RKO (cell line): ENCODE measurements around the gene PRKAR1A.

Source experiments
- DNase-seq: peaks from one replicate; pipeline ENCODE4 v3.0.0-alpha.2; 2016; ENCODE audit warnings: low spot score

The PRKAR1A gene

GRCh38 chr17:68542698-68543463 lies 30.7 kb downstream of the PRKAR1A start:
- no peak for DNase-seq

DNA sequence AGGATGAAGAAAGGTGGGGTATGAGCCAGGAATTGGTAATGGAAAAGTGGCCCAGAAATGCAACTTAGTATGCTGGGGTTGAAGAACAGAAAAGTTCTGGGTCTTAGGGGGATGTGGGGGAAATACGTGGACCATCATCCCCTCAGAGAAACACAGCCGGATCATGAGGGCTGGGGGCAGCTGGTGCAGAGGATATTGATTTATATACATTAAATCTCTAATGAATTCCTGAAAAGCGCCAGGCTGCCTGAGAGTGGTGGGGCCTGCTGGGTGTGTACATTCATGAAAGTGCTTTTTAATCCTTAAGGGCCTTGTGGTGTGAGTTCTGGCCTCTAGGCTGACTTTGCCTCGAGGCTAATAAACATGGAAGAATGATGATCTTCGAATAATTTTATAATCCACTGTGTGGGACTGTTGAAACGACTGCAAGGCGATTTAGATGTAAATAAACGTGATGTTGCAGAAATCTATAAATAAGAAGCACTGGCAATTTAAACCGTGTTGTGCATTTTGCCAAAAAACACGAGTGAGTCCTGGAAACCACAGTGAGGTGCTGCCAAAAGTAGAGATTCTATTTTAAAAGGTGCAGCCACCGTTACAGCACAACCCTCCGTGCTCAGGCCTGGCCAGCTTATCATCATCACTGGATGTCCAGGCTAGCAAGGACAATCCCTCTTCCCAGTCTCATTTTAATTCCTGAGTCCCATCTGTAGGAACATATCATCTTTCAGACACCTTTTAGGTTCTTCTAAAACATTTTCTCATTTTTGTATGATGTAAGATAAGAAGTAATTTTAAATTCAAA lies 32.1 kb downstream of the PRKAR1A start:
- no peak for DNase-seq

DNA sequence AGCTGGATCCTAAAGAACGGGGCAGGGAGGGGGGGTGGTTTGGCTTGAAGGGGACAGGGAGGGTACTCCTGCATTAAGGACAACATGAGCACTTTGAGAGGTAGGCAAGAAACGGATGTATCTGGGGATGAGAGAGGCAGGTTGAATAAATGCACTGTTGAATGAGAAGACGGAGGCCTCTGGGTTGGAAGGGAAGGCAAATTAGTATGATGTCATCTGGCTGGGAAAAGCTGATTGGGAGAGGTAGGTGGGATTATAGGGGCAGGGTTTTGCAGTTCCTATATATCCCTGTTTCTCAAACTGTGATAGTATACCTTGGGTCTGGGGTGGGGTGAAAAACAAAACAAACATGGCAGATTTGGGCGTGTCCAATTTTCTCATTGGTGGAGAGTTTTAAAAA lies 44.3 kb downstream of the PRKAR1A start:
- DNase-seq, result no peak

GRCh38 chr17:68559316-68559715 lies 47.1 kb downstream of the PRKAR1A start:
- no peak for DNase-seq

DNA sequence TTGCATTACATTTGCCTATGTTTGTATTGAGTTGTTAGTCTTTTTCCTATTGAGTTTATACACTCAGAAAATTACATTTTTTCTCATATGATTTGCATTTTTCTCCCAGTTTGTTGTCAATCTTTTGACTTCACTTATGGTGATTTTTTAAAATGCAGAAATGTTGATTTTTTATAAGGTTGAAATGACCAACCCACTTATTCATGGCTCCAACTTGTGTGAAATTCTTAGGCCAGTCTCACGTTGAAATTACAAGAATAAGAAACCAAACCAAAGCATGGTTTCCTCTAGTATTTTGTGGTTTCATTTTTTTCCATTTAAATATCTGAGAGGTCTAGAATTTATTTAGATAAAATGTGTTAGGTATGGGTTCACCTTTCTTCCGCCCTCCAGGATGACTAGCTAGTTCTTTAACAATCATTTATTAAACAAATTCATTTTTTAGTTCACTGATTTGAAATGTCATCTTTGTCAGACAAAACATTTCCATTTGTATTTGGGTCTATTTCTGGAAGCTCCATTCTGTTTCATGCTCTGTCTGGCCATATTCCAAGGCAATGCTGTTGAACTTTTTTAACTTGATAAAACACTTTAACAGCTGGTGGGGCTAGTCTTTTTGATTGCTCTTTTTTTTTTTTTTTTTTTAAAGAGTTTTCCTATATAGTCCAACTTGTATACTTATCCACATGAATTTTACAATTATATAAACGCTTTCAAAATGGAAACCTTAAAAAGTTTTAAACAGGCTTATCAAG lies 48.9 kb downstream of the PRKAR1A start:
- DNase-seq, result no peak

DNA sequence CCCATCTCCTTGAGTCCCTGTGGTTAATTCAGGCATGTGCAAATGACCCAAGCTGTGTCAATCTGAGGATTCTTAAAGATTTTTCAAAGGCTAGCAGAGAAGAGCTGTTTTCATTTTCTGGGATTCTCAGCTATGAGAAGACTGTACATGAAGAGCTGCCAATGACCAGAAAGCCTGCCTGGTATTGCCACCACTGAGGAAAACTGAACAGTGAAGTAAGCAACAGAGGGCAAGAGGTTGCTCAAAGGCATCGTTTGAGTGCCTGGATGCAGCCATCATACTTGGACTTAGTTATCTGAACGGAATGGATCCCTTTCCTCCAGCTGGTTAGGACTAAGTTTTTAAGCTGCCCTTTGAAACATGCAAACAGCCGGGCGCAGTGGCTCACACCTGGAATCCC lies 50.5 kb downstream of the PRKAR1A start:
- DNase-seq, result no peak

DNA sequence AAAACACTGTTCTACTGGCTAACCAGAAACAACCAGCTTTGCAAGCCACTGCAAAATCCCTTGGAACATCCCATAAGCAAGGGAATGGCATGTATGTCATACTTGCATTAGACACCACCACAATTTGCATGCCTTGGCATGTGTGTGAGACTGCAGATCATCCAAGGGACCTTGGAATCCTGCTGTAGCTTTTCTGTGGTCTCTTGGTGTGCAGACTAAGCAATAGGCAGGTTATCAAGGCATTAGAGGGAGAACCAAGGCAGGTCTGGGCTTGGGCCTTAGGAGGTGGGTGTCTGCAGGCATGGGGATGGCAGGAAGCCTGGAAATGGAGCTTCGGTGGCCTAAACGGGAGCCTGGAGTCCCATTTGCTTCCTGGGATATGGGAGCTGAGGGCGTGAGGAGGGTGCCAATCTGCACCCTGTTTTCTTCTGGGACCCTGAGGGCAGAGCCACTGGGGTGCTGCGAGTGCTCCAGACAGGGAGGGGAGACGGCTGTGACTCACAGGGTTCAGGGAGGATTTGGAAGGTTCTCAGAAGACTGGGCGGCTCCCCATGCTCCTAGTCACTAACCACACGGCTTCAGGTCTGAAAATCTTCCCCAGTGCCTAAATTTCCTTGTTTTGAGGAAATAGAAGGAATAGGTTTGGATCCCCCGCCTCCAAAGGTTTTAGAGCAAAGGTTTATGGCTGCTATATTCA lies 52.3 kb downstream of the PRKAR1A start:
- no peak for DNase-seq

DNA sequence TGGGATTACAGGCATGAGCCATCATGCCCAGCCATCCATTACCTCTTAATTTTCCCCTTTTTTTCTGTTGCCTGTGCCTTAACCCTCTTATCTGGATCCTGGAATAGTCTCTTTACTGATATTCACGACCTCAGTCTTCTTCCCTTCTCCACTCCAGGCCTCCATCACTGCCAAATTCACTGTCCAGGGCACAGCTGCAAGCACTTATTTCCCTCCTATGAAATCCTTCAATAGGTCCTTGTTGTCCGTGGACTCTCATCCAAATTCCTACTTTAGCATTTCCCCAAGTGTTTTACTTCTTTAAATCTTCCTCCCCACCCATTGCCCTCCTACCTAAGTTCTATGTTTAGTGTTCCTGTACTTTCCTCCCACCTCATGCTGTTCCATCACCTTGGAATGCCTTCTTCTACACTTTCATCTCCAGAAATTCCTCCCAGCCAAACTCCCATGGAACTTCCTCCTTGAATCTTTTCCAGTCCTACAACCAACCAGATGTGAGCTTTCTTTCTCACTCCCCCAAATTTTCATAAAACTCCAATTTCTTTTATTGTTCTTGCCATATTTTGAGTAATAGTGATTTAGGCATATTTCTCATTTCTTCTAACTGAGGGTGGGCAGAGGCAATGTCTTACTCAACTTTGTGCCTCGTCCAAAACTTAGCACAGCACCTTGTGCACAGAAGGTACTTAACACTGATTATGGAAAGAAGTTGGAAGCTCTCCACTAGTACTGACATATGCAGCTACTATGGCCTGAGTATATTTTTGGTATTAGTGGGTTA lies 53.6 kb downstream of the PRKAR1A start:
- no peak for DNase-seq

DNA sequence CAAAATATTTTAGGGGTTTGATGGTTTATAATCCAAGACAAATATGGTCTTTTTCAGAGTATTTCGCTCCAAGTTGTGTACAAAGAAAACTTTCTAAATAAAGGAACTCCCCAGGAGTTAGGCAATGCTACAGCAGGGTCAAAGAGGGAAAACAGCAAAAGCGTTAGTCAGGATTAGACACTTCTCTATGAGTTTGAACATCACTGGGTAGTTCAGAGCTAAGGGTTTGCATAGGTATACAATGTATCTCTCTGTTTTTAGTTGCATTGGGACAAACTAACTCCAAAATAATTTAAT lies 54.2 kb downstream of the PRKAR1A start:
- DNase-seq, result no peak

- no peak for DNase-seq
Measured at GRCh38 chr17:68567035-68567434, 54.8 kb downstream of the PRKAR1A start.

DNA sequence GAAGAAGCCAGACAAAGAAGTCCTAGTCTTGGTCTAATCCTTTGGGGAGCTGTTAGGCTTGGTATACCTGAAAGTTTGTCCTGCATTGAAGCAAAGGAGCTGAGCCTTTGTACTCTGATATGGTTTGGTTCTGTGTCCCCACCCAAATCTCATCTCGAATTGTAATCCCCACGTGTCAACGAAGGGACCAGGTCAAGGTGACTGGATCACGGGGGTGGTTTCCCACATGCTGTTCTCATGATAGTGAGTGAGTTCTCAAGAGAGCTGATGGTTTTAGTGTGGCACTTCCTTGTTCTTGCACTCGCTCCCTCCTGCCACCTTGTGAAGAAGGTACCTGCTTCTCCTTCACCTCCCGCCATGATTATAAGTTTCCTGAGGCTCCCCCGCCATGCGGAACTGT lies 55.4 kb downstream of the PRKAR1A start:
- DNase-seq, result no peak

DNA sequence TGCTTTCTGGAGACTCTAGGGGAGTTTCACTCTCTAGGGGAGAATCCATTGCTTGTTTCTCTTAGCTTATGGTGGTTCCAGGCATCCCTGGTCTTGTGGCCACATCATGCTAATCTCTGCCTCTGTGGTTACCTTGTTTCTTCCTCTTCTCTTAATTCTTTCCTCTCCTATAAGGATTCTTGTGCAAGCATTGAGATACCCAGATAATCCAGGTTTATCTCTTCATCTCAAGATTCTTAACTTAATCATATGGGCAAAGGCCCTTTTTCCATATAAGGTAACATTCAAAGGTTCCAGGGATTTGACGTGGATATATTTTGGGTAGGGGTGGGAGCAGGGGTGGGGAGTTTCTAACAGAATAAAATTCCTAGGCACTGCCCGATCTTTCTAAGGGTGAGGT lies 56.4 kb downstream of the PRKAR1A start:
- no peak for DNase-seq

DNA sequence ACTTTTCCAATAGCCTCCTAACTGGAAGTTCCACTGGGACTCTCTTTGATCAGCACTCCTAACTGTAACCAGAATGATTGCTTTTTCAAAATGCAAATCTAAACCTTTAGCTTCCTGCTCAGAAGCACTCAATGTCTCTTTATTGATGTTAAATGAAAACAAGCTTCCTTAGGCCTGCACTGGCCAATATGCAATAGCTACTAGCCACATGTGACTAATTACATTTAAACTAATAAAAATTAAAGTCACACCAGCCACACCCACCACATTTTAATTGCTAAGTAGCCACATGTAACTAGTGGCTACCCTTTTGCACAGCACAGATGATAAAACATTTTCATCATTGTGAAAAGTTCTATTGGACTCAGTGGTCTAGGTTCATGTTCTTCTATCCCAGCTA lies 57.1 kb downstream of the PRKAR1A start:
- DNase-seq, result no peak

DNA sequence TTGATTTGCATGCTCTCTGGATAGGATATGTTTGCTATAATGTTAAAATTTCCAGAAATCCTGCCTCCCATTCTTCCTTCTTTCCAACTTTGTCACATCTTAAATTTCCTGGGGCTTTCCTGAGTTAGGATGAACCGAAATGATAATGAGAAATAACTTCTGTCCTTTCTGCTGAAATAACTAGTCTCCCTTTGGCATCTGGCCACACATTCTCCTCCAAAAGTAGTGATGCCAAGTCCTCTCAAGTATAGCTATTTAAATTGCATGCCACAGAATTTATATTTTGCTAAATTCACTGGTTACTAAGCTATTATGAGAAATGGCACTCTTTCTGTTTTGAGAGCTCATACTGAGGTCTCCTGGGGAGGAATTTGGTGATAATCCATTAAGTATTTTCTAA lies 58.3 kb downstream of the PRKAR1A start:
- DNase-seq, result no peak

- DNase-seq, result no peak
Measured at GRCh38 chr17:68572138-68572842, 60.1 kb downstream of the PRKAR1A start.

DNA sequence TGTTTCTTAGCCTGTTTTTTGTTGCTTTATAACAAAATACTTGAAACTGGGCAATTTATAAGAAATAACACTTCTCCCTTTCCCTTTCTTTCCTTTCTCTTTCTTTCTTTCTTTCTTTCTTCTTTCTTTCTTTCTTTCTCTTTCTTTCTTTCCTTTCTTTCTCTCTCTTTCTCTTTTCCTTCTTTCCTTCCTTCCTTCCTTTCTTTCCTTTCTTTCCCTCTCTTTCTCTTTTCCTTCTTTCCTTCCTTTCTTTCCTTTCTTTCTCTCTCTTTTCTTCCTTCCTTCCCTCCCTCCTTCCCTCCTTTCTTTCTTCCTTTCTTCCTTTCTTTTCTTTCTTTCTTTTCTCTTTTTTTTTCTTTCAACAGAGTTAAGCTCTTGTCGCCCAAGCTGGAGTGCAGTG lies 61.1 kb downstream of the PRKAR1A start:
- DNase-seq, result no peak

GRCh38 chr17:68576137-68576536 lies 63.9 kb downstream of the PRKAR1A start:
- no peak for DNase-seq

DNA sequence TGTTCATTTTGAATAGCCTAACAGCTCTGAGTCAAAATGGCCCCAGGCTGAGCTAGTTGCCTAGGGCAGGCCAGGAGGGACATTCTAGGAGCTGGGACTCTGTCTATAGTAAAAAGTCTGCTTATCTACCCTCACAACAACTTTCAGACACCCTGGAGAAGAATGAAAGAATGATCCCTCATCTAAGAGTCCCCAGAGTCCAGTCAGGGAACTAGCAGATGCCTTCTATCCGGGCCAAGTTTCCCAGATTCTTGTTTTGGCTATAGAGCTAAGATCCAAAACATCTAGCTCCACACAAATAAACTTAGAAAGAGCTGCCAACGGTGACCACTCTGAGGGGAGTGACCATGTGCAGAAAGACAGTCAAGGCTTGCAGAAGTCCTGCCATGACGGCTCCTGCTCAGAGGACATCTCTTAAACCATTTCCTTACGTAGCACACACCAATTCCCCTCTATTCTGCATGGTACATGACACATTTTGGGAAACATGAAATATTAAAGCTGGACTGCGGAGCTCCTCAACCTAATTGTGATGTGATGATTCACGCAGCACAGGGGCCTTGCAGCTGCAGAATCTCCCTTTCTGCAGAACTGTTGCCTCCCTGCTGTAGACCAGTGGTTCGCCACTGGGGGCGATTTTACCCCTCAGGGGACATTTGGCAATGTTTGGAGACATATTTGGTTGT lies 64.7 kb downstream of the PRKAR1A start:
- DNase-seq, result peak; percentile 18

GRCh38 chr17:68577497-68577821 lies 65.2 kb downstream of the PRKAR1A start:
- no peak for DNase-seq

GRCh38 chr17:68578236-68578635 lies 66.0 kb downstream of the PRKAR1A start:
- no peak for DNase-seq
